GM18873 (cell line): ENCODE data around the gene ACAD11.
"Not testable (repeated sequence)": the region's sequence is repeated elsewhere in the genome, so short reads cannot be mapped to it uniquely, and the experiment has no call there.

Experiments
- ATAC-seq: cut with Tn5 transposase; IDR thresholded peaks from one replicate; pipeline ENCODE4 v1.9.1; 2021; ENCODE audit warnings: mild to moderate bottlenecking, moderate library complexity, moderate number of reproducible peaks; ENCODE audit not compliant: unreplicated experiment, low FRiP score

The ACAD11 gene

GRCh38 chr3:132606620-132607019 is 53.0 kb downstream of the ACAD11 start:
- ATAC-seq, result not testable (repeated sequence)

- ATAC-seq, result no peak
Observed at GRCh38 chr3:132606085-132606484, 53.5 kb downstream of the ACAD11 start.

- no peak for ATAC-seq
Observed at GRCh38 chr3:132605374-132605792, 54.2 kb downstream of the ACAD11 start.

- not testable (repeated sequence) for ATAC-seq
Observed at GRCh38 chr3:132600614-132601013, 59.0 kb downstream of the ACAD11 start.

- ATAC-seq, result no peak
Observed at GRCh38 chr3:132598181-132598580, 61.4 kb downstream of the ACAD11 start.

GRCh38 chr3:132597660-132598059 is 61.9 kb downstream of the ACAD11 start:
- no peak for ATAC-seq

- ATAC-seq, result no peak
Observed at GRCh38 chr3:132596816-132597433, 62.7 kb downstream of the ACAD11 start, which contains the start of gene ACKR4. ACKR4 (plus strand) TSS chr3:132597270; CDS start chr3:132600398, 3,128 bp downstream.

GRCh38 chr3:132596326-132596725 is 63.3 kb downstream of the ACAD11 start:
- ATAC-seq, result no peak

GRCh38 chr3:132595014-132595413 is 64.6 kb downstream of the ACAD11 start:
- no peak for ATAC-seq

GRCh38 chr3:132594498-132594897 is 65.1 kb downstream of the ACAD11 start:
- no peak for ATAC-seq

GRCh38 chr3:132593947-132594323 is 65.7 kb downstream of the ACAD11 start:
- no peak for ATAC-seq

- ATAC-seq, result no peak
Observed at GRCh38 chr3:132593241-132593946, 66.2 kb downstream of the ACAD11 start.

GRCh38 chr3:132592216-132592615 is 67.4 kb downstream of the ACAD11 start:
- ATAC-seq, result no peak

GRCh38 chr3:132587401-132587800 is 72.2 kb downstream of the ACAD11 start:
- no peak for ATAC-seq

GRCh38 chr3:132573797-132574211 is 85.8 kb downstream of the ACAD11 start:
- ATAC-seq, result no peak

- no peak for ATAC-seq
Observed at GRCh38 chr3:132570016-132570415, 89.6 kb downstream of the ACAD11 start.

GRCh38 chr3:132569580-132569979 is 90.0 kb downstream of the ACAD11 start:
- no peak for ATAC-seq

- ATAC-seq, result no peak
Observed at GRCh38 chr3:132569153-132569552, 90.5 kb downstream of the ACAD11 start.

- ATAC-seq, result no peak
Observed at GRCh38 chr3:132568422-132568821, 91.2 kb downstream of the ACAD11 start.

GRCh38 chr3:132564070-132564465 is 95.5 kb downstream of the ACAD11 start:
- no peak for ATAC-seq

- no peak for ATAC-seq
Observed at GRCh38 chr3:132563420-132564069, 96.1 kb downstream of the ACAD11 start.

- no peak for ATAC-seq
Observed at GRCh38 chr3:132561003-132561402, 98.6 kb downstream of the ACAD11 start.
